NCI-H2227 (cell line): Measurements from ENCODE around the gene AARS1.
"Not testable (repeated sequence)": the region's sequence is repeated elsewhere in the genome, so short reads cannot be mapped to it uniquely, and the experiment has no call there.

Experiments used
- DNase-seq: peaks from one replicate; lab custom pipeline; 2025; ENCODE audit not compliant: unreplicated experiment; lab: John Stamatoyannopoulos, UW

AARS1 gene

DNA sequence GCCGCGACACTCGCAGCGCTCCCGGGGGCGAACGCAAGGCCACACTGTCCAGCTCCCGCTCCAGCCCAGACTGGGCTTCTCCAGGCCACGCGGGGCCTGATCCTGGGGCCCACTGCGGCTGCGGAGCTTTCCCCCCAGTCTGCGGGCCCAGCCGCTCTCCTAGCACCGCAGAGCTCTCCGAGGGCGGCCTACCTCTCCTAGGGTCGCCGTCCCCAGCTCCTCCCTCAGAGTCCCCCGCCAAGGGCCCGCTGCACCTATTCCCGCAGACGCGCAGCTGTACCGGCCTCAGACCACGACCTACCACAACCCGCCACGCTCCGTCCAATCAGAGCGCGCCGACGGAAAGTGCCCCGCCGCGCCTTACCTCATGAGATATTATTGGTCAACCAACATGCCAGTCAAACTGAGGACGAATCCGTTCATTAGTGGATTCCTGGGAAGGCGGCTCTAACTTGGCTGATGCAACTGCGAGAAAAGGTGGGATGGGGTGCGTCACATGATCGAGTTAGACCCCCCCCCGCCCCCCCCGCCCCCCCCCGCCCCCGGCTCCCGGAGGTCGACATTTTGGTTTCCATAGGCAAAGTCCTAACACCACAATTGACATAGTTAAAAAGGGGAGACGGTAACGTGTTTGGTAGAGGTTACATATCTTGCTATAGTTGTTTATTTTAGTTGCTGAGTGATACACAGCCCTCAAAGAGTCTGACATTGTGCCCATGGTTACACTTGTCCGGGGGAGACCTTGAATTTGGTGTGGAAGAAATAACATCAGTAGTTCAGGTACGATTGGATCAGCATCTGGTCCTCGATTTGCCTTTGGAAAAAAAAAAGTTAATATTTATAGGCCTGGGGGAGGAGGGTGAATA is at the start of gene AARS1:
TSS of gene AARS1 (minus strand) at position 278 of the 866 bp plus-strand sequence. CDS start 6,743 bp downstream, outside the sequence.
- peak; percentile 99 for DNase-seq

DNA sequence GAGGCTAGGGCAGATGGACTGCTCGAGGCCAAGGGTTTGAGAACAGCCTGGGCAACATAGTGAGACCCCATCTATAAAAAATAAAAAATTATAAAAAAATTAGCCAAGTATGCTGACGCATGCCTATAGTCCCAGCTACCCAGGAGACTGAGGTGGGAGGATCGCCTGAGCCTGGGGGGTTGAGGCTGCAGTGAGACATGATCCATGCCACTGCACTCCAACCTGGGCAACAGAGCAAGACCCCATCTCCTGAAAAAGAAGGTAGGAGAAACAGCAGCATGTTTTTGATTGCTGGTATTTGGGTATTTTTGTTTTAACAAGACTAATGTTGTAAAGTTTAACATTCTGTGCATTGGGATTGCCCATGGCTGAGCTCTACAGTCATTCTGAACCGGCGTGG is 48.5 kb upstream of the AARS1 start:
- no peak for DNase-seq

DNA sequence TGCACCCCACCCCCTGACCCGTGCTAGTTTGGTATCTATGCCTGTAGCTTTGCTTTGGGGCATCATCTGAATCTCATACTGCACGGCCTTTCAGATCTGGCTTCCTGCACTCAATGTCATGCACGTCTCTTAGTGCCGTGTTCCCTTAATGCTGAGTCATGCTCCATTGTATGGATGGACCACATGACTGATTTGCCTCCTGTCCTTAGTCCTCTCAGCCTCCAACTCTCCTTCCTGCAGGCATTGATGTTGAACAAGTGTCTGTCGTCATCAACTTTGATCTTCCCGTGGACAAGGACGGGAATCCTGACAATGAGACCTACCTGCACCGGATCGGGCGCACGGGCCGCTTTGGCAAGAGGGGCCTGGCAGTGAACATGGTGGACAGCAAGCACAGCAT is 43.4 kb upstream of the AARS1 start:
- not testable (repeated sequence) for DNase-seq

DNA sequence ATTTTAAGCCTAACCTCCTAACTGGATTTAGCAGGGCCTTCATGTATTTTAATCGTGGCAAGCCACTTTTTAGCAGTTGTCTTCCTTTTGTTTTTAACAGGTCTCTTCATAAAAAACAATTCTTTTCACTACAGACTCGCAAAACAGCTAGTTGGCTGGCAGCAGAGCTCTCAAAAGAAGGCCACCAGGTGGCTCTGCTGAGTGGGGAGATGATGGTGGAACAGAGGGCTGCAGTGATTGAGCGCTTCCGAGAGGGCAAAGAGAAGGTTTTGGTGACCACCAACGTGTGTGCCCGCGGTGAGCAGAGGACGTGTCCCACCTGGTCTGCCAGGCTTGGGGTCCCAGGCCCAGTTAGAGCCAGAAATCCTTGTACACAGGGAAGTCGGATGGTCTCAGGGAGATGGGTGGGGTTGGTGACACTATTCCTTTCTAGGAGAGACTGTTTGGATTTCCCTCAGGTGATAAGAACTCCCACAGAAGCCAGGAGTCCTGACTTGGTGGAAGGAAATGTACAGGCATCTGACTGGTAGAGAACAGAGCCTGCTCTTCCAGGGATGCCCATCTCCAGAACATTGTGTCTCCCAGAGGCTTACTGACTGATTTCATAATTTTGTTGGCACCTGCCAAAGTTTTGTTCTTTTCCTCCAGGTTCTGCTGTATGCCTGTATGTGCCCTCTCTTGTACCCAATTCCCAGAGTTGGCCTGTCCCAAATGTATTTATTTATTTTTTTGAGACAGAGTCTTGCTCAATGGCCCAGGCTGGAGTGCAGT is 42.5 kb upstream of the AARS1 start:
- peak; percentile 4 for DNase-seq

DNA sequence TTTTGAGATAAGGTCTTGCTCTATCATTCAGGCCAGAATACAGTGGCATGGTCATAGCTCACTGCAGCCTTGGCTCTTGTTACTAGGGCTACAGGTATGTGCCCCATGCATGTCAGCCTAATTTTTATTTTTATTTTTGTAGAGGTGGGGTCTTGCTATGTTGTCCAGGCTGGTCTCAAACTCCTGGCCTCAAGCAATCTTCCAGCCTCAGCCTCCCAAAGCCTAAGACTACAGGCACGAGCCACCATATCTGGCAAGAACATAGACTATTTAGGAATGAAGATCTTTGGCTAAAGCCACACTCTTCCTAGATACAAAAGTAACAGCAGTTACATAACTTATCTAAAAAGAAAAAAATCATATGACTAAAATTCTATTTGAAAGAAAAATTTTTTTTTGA is 41.8 kb upstream of the AARS1 start:
- DNase-seq, result no peak

DNA sequence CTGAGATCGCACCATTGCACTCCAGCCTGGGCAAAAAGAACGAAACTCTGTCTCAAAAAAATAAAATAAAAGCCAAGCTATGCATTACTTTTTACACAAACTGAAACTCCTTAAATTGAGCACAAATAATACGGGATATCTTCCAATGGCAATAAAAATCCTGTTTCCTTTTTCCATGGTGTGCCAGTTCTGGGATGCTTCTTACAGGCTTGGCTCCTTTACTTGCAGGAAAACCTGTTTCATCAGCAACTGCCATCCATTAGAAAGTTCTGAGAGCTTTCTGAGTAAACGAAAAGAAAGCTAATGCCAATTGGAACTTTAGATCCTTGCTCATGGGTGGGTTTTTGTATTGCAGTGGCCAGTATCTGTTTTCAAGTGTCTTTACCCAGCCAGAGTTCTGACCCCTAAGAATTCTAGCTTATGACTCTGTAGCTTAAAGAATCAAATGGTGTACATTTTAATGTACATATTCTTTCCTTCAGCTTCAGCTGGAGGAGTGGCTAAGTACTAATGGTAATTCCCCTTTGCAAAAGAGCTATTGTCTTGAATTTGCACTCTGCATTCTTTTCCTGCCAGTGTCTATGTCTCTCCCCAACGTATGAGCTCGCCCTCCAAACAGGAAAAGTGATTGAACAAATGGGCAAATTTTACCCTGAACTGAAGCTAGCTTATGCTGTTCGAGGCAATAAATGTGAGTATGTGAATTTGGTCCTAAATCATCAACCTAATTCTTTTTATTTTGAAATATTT is 35.9 kb upstream of the AARS1 start:
- DNase-seq, result no peak

DNA sequence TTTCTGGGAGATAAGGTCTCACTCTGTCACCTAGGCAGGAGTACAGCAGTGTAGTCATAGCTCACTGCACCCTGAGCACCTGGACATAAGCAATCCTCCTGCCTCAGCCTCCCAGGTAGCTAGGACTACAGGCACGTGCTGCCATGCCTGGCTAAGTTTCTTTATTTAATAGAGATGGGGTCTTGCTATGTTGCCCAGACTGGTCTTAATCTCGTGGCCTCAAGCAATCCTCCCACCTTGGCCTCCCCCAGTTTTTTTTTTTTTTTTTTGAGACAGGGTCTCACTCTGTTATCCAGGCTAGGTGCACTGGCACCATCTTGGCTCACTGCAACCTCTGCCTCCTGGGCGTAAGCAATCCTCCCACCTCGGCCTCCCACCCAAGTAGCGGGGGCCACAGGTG is 30.8 kb upstream of the AARS1 start:
- DNase-seq, result no peak

DNA sequence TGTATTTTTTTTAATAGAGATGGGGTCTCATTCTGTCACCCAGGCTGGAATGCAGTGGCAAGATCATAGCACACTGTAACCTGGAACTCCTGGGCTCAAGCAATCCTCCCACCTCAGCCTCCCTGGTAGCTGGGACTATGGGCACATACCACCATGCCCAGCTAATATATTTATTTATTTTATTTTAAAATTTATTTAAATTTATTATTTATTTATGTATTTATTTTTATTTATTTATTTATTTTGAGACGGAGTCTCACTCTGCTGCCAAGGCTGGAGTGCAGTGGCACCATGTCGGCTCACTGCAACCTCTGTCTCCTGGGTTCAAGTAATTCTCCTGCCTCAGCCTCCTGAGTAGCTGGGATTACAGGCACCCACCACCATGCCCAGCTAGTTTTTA is 18.4 kb upstream of the AARS1 start:
- DNase-seq, result not testable (repeated sequence)

DNA sequence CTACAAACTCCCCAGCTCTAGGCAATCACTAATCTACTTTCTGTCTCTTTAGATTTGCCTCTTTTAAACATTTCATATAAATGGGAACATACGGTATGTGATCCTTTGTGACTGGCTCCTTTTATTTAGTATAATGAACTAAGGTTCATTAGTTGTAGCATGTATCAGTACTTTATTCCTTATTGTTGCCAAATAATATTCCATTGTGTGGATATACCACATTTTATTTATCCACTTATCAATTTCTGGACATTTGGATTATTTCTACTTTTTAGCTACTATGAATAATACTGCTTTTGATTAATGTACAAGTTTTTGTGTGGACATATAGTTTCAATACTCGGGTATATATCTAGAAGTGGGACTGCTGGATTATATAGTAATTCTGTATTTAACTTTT is 17.6 kb upstream of the AARS1 start:
- DNase-seq, result no peak

DNA sequence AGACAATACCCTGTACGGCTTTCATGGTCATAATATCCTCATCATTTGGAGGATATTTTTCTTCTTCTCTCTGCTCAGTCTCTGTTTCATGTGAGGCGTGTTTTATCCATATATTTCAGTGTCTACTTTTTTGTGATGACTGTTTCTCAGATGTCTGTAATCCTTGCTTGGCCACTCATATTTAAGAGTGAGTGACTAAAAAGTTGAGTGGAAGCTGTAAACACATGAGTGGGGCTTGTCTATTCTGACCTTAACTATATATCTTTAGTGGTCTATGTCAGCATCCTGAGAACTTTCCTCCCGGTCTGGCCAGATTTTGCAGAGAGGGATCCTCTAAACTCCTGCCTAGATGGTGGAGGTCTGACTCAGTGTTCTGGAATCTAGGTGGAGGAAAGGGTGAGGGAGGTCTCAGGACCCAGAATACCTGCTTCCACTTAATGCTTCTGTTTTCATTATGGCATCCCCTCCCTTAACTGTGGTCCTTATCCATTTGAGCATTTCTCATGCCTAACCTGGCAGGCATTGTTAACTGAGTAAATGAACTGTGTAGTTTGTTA is 15.7 kb upstream of the AARS1 start:
- DNase-seq, result no peak

DNA sequence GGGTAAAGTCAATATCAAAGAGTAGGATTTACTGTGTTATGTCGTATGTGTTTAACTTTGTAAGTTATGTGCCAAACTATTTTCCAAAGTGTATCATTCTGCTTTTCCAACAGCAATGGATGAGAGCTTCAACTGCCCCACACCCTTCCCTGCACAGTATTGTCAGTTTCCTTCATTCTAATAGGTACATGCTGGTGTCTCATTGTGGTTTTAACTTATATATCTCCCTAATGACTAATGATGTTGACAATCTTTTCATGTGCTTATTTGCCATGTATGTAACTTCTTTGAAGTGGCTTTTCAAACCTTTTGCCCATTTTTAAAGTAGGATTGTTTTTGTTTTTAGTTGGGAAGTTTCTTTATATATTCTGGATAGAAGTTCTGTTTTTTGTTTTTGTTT is 13.4 kb upstream of the AARS1 start:
- no peak for DNase-seq

DNA sequence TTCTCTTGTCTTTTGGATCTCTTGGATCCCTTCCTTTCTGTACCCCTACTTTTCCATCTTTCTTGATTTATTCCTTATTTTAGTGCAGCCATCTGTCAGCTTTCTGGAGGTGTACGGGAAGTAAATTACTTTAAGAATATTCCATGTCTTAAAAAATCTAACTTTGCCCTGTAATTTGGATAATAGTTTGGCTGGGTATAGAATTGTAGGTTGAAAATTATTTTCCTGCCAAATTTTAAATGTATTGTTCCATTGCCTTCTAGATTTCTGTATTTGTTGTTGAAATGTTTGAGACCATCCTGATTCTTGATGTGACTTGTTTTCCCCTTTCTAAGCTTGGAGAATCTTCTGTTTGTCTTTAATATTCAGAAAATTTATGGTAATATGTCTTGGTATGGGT is 11.8 kb upstream of the AARS1 start:
- no peak for DNase-seq

DNA sequence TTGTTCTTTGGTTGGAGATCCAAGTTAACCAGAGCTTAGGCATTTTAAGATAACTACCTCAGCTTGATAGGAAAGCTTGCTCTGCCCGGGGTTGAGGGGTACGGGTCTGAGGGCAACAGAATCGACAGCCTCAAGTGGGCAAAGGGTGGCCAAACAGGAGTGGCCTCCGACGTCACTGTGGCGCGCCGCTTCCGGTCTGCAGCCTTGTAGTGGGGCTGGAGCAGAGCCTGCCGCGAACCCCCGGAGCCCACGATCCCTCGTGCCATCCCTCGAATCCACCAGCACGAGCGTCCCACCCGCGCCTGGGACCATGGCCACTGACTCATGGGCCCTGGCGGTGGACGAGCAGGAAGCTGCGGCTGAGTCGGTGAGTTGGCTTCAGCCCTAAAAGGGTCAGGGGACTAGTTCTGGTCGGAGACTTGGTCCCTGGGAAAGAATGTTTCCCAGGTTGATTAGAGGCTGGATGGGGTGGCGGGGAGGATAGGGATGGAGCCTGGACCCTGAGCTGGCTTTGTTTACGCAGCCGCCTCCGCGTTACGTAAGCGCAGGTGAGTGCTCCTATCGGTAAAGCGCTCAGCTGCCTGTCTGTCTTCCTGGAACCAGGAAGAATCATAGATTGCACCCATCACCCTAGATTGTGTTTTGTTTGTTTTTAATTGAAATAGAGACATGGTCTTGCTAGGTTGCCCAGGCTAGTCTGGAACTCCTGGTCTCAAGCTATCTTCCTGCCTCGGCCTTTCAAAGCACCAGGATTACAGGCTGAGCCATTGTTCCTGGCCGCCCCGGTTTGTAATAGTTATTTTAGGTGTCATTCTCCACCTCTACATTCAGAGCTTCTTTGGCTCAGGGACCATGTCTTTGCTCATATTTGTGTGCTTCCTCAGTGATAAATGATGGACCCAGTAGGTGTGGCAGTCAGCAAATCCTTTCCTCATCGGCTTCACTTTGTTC is 10.0 kb upstream of the AARS1 start, which contains the start of gene DDX19B:
TSS of gene DDX19B (plus strand) at position 199 of the 951 bp plus-strand sequence. CDS start at position 311, 112 bp downstream.
- peak; percentile 77 for DNase-seq

DNA sequence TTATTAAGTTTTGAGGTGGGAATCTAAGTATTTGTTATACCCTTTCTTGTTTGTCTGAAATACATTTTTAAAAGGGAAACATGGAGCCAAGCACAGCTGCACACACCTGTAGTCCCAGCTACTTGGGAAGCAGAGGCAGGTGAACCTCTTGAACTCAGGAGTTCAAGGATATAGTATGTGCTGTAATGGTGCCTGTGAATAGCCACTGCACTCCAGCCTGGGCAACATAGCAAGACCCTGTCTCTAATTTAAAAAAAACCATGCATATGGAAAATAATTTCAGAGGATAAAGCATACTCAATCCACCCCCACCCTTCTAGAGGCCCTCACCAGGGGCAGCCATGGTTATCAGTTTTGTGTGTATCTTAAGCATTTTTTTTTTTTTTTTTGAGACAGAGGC is 6.3 kb upstream of the AARS1 start:
- DNase-seq, result no peak

DNA sequence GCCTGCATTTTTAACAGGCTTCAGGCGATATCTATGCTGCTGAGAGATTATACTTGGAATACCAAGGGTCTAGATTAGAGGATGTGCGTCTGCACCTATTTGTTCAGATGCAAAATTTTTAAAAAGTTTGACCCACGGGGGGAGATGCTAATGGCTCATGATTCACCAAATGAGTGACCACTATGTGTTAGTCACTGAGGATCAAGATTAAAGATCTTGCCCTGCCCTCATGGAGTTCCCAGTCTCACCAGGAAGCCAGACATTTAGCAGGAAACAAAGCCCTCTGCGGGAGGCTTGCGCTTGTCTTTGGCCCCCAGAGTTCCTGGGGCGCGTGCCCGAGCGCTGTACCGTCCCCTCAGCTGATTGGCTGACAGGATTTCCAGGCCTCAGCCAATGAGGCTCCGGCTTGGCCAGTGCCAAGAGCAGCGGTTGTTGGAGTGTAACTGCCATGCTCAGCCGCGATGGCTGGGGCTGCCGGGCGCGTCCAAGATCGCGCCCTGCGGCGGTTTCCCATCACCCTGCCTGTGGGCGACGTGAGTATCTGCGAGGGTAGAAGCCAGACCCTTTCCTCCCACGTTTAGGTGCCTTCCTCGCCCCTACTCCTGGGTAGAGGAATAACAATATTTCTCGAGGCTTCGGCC is 5.2 kb upstream of the AARS1 start:
- no peak for DNase-seq

DNA sequence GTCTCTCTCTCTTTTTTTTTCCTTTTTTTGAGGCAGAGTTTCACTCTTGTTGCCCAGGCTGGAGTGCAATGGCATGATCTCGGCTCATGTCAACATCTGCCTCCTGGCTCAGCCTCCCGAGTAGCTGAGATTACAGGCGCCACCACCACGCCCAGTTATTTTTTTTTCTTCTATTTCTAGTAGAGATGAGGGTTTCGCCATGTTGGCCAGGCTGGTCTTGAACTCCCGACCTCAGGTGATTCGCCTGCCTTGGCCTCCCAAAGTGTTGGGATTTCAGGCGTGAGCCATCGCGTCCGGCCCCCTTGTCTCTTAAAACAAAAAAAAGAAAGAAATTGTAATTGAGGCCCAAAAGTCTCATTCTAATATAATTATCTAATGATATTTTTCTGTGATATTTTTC is 2.8 kb upstream of the AARS1 start:
- not testable (repeated sequence) for DNase-seq

DNA sequence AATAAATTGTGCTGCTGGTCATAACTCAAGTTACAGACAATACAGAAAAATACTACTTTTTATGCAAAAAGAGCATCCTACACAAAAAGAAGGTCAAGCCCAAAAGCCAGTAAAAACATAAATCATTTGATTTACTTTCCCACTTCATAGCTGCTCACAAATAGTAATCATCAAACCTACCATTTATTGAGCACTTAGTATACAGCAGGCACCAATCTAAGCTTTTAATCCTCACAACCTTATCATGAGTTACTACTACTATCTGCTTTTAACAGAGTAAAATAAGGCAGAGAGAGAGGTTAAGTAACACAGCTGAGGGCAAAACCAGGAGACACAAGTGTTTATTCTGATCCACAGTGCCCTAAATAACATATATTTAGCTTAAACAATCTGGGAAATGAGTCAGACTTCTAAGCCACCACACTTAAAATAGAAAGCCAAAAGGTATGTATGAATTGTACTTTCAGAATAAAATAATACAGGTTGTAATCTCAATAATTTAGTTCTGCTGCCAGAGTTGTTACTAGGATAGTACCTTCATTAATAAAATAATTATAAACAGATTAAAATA is 1.7 kb upstream of the AARS1 start:
- DNase-seq, result no peak

DNA sequence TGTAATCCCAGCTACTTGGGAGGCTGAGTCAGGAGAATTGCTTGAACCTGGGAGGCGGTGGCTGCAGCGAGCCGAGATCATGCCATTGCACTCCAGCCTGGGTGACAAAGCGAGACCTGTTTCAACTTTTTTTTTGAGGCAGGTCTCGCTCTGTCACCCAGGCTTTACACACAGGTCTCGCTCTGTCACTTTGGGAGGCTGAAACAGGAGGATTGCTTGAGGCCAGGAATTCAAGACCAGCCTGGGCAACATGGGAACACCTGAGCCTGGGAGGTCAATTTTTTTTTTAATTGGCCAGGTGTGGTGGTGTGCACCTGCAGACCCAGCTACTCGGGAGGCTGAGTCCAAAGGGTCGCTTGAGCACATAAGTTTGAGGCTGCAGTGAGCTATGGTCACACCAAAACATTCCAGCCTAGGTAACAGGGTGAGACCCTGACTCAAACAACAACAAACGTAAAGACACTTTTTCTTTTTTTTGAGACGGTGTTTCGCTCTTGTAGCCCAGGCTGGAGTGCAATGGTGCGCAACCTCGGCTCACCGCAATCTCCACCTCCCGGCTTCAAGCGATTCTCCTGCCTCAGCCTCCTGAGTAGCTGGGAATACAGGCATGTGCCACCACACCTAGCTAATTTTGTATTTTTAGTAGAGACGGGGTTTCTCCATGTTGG is 1.9 kb downstream of the AARS1 start:
- not testable (repeated sequence) for DNase-seq

DNA sequence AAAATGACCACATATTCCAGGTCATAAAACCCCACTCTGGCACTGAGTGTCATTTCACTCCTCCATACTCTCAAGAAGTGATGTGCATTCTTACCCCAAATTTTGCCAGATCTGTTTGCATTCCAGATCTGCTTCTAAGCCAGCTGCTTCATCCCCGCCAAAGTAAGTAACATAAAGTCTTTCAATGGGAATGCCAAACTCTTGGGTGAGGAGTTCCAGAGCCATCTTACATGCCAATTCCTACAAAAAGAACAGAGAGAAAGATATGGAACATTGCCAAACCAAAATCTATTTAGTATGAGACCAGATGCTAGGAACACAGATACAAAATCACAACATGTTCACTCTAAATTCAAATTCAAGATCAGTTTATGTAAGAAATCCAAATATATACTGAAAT is 12.9 kb downstream of the AARS1 start:
- DNase-seq, result no peak
